BLaER1 (cell line): Measurements from ENCODE around the gene RAB1A.
"Not testable (repeated sequence)": the region's sequence is repeated elsewhere in the genome, so short reads cannot be mapped to it uniquely, and the experiment has no call there.

Experiments used
- H3K27ac ChIP-seq: shearing (Covaris generic); formaldehyde crosslinking; 2 replicates; pipeline ENCODE4 v1.8.1; 2022
- H3K27me3 ChIP-seq: shearing (Covaris generic); formaldehyde crosslinking; 2 replicates; pipeline ENCODE4 v1.8.1; 2022
- H3K36me3 ChIP-seq: shearing (Covaris generic); formaldehyde crosslinking; 2 replicates; pipeline ENCODE4 v1.8.1; 2022
- H3K4me1 ChIP-seq: shearing (Covaris generic); formaldehyde crosslinking; 2 replicates; pipeline ENCODE4 v1.8.1; 2022
- H3K4me2 ChIP-seq: shearing (Covaris generic); formaldehyde crosslinking; 2 replicates; pipeline ENCODE4 v1.8.1; 2022
- H3K4me3 ChIP-seq: shearing (Covaris generic); formaldehyde crosslinking; 2 replicates; pipeline ENCODE4 v1.8.1; 2022
- H3K9ac ChIP-seq: shearing (Covaris generic); formaldehyde crosslinking; 2 replicates; pipeline ENCODE4 v1.8.1; 2022
- H3K9me3 ChIP-seq: shearing (Covaris generic); formaldehyde crosslinking; 2 replicates; pipeline ENCODE4 v1.8.1; 2022
- H4K20me1 ChIP-seq: shearing (Covaris generic); formaldehyde crosslinking; 2 replicates; pipeline ENCODE4 v1.8.1; 2022
- Cebpa-rat ChIP-seq: shearing (Covaris generic); IDR thresholded peaks from 2 replicates; pipeline ENCODE4 v1.8.1; 2022

RAB1A gene

DNA sequence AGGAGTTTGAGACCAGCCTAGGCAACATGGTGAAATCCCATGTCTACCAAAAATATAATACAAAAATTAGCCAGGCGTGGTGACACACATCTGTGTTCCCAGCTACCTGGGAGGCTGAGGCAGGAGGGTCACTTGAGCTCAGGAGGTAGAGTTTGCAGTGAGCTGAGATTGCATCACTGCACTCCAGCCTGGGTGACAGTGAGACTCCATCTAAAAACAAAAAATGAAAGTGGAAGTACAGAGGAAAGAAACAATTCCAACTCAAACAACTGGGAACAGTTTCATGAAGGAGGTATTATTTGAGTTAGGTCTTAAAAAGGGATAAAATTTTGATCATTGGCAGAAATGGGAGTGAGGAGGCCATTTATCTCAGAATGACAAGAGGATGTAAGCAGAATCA lies 6.3 kb upstream of the RAB1A start:
- H4K20me1 ChIP-seq = no peaks in the 10 kb centered on the region
- H3K27me3 ChIP-seq = no peaks in the 10 kb centered on the region
- no peak overlapping the region for H3K27ac ChIP-seq
- no peaks in the 10 kb centered on the region for H3K4me1 ChIP-seq
- no peak for TF ChIP-seq Cebpa-rat
- no peak overlapping the region for H3K9ac ChIP-seq
- no peaks in the 10 kb centered on the region for H3K36me3 ChIP-seq
- H3K4me3 ChIP-seq = no peak overlapping the region
- no peaks in the 10 kb centered on the region for H3K9me3 ChIP-seq
- no peak overlapping the region for H3K4me2 ChIP-seq

DNA sequence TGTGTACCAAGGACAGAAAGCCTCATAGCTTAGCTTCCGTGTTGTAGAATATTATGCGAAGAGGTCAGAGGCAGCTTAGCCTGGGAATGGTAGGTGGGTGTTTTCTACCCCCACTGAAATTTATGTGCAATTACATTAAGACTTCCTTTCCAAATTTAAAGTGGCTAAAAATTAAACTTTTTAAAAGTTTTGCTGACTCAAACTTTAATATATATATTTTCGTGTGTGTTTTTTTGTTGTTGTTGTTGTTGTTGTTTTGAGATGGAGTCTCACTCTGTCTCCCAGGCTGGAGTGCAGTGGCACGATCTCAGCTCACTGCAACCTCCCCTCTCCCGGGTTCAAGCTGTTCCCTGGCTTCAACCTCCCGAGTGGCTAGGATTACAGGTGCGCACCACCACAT lies 4.3 kb upstream of the RAB1A start:
- no peak overlapping the region for H3K4me2 ChIP-seq
- peaks cover 6% of the 10 kb centered on the region for H4K20me1 ChIP-seq
- H3K27ac ChIP-seq = no peak overlapping the region
- no peak for TF ChIP-seq Cebpa-rat
- no peaks in the 10 kb centered on the region for H3K27me3 ChIP-seq
- peaks cover 5% of the 10 kb centered on the region; the same call in 1 of the 2 replicates for H3K4me1 ChIP-seq
- no peaks in the 10 kb centered on the region for H3K9me3 ChIP-seq
- H3K36me3 ChIP-seq = no peaks in the 10 kb centered on the region
- no peak overlapping the region for H3K4me3 ChIP-seq
- H3K9ac ChIP-seq = no peak overlapping the region

DNA sequence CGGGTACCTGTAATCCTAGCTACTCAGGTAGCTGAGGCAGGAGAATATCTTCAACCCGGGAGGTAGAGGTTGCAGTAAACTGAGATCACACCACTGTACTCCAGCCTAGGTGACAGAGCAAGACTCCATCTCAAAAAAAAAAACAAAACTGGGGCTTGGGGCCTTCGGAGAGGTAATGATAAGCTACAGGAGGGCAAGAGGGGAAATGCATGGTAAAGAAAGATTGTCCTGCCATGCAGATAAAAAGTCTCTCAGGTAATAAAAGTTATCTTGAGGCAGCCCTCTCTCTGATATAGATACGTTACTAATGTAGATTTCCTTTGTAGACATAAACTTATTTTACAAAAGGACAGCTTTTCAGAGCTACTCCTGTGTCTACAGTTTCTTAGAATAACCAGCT lies 3.7 kb upstream of the RAB1A start:
- no peak overlapping the region for H3K4me3 ChIP-seq
- H3K9me3 ChIP-seq = no peaks in the 10 kb centered on the region
- H3K4me2 ChIP-seq = no peak overlapping the region
- no peak overlapping the region for H3K27ac ChIP-seq
- peaks cover 11% of the 10 kb centered on the region for H4K20me1 ChIP-seq
- H3K4me1 ChIP-seq = peaks cover 7% of the 10 kb centered on the region
- H3K9ac ChIP-seq = no peak overlapping the region
- H3K36me3 ChIP-seq = no peaks in the 10 kb centered on the region
- TF ChIP-seq Cebpa-rat = no peak
- H3K27me3 ChIP-seq = no peaks in the 10 kb centered on the region

DNA sequence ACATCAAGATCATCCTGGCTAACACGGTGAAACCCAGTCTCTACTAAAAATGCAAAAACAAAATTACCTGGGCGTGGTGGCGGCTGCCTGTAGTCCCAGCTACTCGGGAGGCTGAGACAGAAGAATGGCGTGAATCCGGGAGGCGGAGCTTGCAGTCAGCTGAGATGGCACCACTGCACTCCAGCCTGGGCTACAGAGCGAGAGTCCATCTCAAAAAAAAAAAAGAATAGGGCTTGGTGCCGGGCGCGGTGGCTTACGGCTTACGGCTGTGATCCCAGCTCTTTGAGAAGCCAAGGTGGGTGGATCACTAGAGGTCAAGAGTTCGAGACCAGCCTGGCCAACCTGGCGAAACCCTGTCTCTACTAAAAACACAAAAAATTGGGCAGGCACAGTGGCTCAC lies 3.0 kb upstream of the RAB1A start:
- not testable (repeated sequence) for H3K4me3 ChIP-seq, H3K9me3 ChIP-seq, H3K4me2 ChIP-seq

DNA sequence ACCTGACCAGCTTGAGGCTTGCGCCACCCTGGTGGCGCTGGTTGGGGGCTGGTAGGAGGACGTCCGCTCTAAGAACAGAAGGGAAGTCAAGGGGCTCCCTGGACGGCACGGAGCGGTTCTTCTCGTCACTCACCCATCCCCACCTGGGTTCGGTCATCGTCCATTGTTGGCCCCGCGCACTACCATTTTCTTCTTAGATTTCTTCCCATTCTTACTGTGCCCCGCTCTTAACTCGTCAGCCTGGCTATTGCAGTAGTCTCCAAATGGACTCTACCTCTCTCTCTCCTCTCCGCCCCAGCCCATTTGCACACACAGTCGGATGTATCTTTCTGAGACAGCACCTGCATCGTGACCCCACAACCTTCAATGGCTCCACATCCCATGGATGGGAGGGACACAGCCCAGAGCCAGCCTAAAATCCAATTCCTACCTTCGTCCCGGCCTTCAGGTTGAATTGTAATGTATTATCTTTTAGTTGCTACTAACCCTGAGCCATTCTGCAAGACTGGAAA lies 814 bp upstream of the RAB1A start:
- Histone ChIP-seq H3K9me3 (no peaks in the 10 kb centered on the region), H3K4me3 (peak overlapping the region; percentile 86), H3K27me3 (no peaks in the 10 kb centered on the region), H4K20me1 (peaks cover 40% of the 10 kb centered on the region), H3K9ac (peak overlapping the region; percentile 73; the same call in 1 of the 2 replicates), H3K4me2 (peak overlapping the region; percentile 79), H3K27ac (peak overlapping the region; percentile 64; the same call in 1 of the 2 replicates), H3K4me1 (peaks cover 35% of the 10 kb centered on the region), H3K36me3 (no peaks in the 10 kb centered on the region)
- TF ChIP-seq Cebpa-rat = no peak

More for the DNA sequence above, 3.0 kb upstream of the RAB1A start:
- not testable (repeated sequence) for H3K27me3 ChIP-seq, H3K27ac ChIP-seq, H3K36me3 ChIP-seq, H3K9ac ChIP-seq
- H3K4me1 ChIP-seq = peaks cover 14% of the 10 kb centered on the region
- H4K20me1 ChIP-seq = peaks cover 18% of the 10 kb centered on the region

DNA sequence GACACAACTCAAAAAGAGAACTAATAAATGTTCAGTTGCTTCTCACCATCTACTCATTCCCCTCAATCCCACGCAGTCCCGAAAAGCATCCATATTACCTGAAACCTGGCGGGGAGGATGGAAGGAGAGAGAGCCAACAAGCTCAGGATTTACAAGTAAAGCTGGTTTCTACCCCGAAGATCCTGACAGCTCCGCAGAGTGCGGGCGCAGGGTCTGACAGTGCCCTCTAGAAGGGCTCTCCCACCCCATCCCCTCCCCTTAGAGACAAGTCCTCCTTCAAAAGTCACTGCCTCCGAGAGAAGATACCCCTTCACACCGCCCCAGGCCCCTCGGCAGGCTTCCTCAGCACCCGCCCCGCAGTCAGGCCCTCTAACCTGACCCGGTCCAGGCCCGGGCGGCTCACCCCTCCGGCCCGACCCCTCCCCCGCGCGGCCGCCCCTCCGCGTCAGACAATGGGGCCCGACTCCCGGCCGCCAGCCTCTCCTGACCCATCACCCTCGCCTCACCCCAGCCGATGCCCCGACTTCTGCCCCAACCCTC lies 550 bp downstream of the RAB1A start:
- no peak for TF ChIP-seq Cebpa-rat
- peak overlapping the region; percentile 86 for H3K4me3 ChIP-seq
- H3K27ac ChIP-seq = peak overlapping the region; percentile 90
- no peaks in the 10 kb centered on the region for H3K9me3 ChIP-seq
- H4K20me1 ChIP-seq = peaks cover 54% of the 10 kb centered on the region
- H3K36me3 ChIP-seq = peaks cover under 1% of the 10 kb centered on the region
- peak overlapping the region; percentile 93 for H3K4me2 ChIP-seq
- peaks cover 35% of the 10 kb centered on the region for H3K4me1 ChIP-seq
- H3K9ac ChIP-seq = peak overlapping the region; percentile 96
- no peaks in the 10 kb centered on the region for H3K27me3 ChIP-seq

DNA sequence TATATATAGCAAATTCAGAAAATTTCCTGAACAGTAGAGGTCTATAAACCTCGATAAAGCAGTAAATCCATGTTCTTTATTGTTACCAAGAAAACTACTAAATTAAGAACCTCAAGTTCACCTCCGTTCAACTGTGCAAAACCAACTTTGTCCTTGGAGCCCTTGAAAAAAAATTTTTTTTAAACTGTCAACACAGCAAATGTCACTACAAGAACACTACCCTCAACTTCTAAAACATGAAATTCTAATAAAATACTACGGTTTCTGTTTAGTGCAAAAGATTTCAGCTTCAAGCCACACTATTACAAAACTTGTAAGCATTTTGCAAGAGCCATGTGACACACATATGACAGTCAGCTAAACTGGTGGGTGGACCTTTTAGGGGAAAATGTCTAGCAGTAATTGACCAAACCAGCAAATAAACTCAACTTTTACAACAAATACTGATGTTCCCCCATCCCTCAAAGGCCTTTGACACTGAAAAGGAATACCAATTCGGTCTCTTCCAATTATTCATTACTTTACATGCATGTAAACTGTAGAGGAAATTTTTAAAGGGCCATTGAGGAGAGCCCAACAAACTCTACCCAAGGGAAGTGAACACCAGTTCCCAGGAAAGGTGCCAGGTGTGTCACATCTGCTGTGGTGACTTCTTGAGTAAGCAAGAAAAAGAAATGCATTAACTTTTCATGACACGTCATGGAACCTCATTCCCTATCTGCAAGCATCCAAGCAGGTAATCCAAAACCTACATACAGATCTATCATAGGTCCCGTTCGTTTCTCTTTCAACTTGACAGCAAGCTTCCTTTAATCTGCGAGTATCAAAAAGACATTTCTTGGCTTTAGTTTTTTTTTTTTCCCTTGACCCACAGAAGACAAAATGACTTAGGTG lies 1.4 kb downstream of the RAB1A start:
- Histone ChIP-seq H3K27ac (peak overlapping the region; percentile 90; the same call in 1 of the 2 replicates), H3K27me3 (no peaks in the 10 kb centered on the region), H3K4me1 (peaks cover 35% of the 10 kb centered on the region), H3K9me3 (no peaks in the 10 kb centered on the region), H3K9ac (peak overlapping the region; percentile 96), H3K4me2 (peak overlapping the region; percentile 93), H3K4me3 (peak overlapping the region; percentile 86), H4K20me1 (peaks cover 62% of the 10 kb centered on the region), H3K36me3 (peaks cover 7% of the 10 kb centered on the region)
- TF ChIP-seq Cebpa-rat = no peak

DNA sequence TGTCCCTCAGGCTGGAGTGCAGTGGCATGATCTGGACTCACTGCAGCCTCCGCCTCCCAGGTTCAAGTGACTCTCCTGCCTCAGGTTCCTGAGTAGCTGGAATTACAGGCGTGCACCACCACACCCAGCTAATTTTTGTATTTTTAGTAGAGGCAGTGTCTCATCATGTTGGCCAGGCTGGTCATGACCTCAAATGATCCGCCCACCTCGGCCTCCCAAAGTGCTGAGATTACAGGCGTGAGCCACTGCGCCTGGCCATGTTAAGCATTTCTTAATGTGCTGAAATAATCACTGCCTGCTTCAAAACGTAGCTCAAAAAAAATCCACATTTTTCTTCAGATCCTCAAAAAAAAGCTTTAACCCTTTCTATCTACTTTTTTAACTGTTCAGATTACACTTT lies 4.4 kb downstream of the RAB1A start:
- not testable (repeated sequence) for H3K4me3 ChIP-seq, H3K4me2 ChIP-seq, H3K9ac ChIP-seq, H3K27ac ChIP-seq, H3K27me3 ChIP-seq, H3K9me3 ChIP-seq
- Histone ChIP-seq H3K4me1 (peaks cover 31% of the 10 kb centered on the region), H4K20me1 (peaks cover 93% of the 10 kb centered on the region), H3K36me3 (peaks cover 25% of the 10 kb centered on the region)

DNA sequence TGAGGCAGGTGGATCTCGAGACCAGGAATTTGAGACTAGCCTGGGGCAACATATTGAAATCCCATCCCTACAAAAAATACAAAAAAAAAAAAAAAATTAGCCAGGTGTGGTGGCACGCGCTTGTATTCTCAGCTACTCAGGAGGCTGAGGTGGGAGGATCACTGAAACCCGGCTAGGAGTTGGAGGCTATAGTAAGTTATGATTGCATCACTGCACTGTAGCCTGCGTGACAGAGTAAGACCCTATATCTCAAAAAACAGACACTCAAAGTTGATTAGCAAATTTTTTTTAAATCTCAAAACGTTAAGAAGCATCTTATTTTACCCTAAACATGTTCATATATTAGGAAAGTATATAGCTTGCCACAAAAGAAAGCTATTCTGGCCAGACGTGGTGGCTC lies 7.6 kb downstream of the RAB1A start:
- no peak overlapping the region for H3K4me3 ChIP-seq
- H3K4me1 ChIP-seq = peaks cover 15% of the 10 kb centered on the region
- no peak overlapping the region for H3K9ac ChIP-seq
- TF ChIP-seq Cebpa-rat = no peak
- no peak overlapping the region for H3K4me2 ChIP-seq
- no peaks in the 10 kb centered on the region for H3K27me3 ChIP-seq
- peaks cover 43% of the 10 kb centered on the region for H3K36me3 ChIP-seq
- H3K9me3 ChIP-seq = no peaks in the 10 kb centered on the region
- peaks cover 100% of the 10 kb centered on the region for H4K20me1 ChIP-seq
- H3K27ac ChIP-seq = no peak overlapping the region

DNA sequence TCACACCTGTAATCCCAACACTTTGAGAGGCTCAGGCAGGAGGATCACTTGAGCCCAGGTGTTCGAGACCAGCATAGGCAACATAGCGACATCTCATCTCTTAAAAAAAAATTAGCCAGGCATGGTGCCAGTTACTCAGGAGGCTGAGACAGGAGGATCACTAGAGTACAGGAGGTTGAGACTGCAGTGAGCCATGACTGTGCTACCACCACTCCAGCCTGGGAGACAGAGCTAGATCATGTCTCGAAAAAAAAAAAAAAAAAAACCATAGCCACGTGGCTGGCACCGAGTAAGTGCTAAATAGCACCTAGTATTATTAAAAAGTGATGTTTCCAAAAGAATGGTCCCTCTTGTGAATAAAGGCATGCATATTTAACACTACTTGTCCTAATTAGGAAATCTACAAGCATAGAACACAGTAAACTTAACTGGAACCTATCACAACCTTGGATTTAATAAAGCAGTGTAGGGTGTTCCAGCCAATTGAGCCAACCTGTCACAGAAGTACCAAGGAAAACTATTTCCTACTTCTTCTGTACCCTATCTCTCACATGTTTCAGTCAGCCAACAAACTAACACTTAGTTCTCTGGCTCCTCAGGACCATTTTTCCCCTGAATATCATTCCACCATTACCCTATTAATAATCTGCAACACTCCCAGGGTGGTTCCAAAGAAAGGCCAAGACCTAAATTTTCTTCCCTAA lies 8.8 kb downstream of the RAB1A start:
- Histone ChIP-seq H3K4me1 (peaks cover 4% of the 10 kb centered on the region; the same call in 1 of the 2 replicates), H4K20me1 (peaks cover 100% of the 10 kb centered on the region), H3K4me2 (no peak overlapping the region), H3K9ac (no peak overlapping the region), H3K36me3 (peaks cover 46% of the 10 kb centered on the region), H3K27ac (no peak overlapping the region), H3K9me3 (no peaks in the 10 kb centered on the region), H3K4me3 (no peak overlapping the region), H3K27me3 (no peaks in the 10 kb centered on the region)
- no peak for TF ChIP-seq Cebpa-rat
